Neural cell (in vitro differentiated cells): ENCODE data around the gene IRF9. TPM values are rescaled to one million over a fixed set of nuclear protein-coding genes. Genes with fewer than 3 reads are reported as not detected.

Source experiments
- H2AFZ ChIP-seq: fragments of 200-600, 300-800 bp; sonication (generic), shearing (Covaris generic); 2 replicates; pipeline ENCODE4 v1.6.0; 2014; ENCODE audit warnings: low read depth, mild to moderate bottlenecking, antibody characterized with exemption, low read length, moderate library complexity
- H3F3A ChIP-seq: fragments of 200-600 bp; shearing (Covaris generic); 2 replicates; pipeline ENCODE4 v1.6.1; 2016; ENCODE audit warnings: mild to moderate bottlenecking, moderate library complexity, mixed read lengths, antibody characterized with exemption, low read length; ENCODE audit not compliant: insufficient read depth, poor library complexity, severe bottlenecking
- H3K27ac ChIP-seq: fragments of 200-600, 300-800 bp; sonication (generic), shearing (Covaris generic); 2 replicates; pipeline ENCODE4 v1.5.1; 2014; ENCODE audit warnings: mild to moderate bottlenecking, low read length, moderate library complexity
- H3K27me3 ChIP-seq: fragments of 300-800, 200-600 bp; sonication (generic), shearing (Covaris generic); 2 replicates; pipeline ENCODE4 v1.6.0; 2014; ENCODE audit warnings: mild to moderate bottlenecking, low read depth, low read length, moderate library complexity; ENCODE audit not compliant: insufficient read depth
- H3K36me3 ChIP-seq: fragments of 300-800, 200-600 bp; sonication (generic), shearing (Covaris generic); 2 replicates; pipeline ENCODE4 v1.5.1; 2014; ENCODE audit warnings: mild to moderate bottlenecking, antibody characterized with exemption, low read length, moderate library complexity; ENCODE audit not compliant: insufficient read depth
- H3K4me2 ChIP-seq: fragments of 300-800, 200-600 bp; sonication (generic), shearing (Covaris generic); 2 replicates; pipeline ENCODE4 v1.6.0; 2014; ENCODE audit warnings: mild to moderate bottlenecking, low read length
- H3K4me3 ChIP-seq: fragments of 300-800, 200-600 bp; sonication (generic), shearing (Covaris generic); 2 replicates; pipeline ENCODE4 v1.5.1; 2014; ENCODE audit warnings: mild to moderate bottlenecking, low read length, moderate library complexity
- H3K79me2 ChIP-seq: fragments of 200-600 bp; shearing (Covaris generic); replicated peaks from 2 replicates; pipeline ENCODE4 v1.6.0; 2014; ENCODE audit warnings: mild to moderate bottlenecking, low read length, moderate library complexity; ENCODE audit not compliant: insufficient read depth
- H3K9ac ChIP-seq: fragments of 300-800, 200-600 bp; sonication (generic), shearing (Covaris generic); 2 replicates; pipeline ENCODE4 v1.6.1; 2016; ENCODE audit warnings: mild to moderate bottlenecking, low read length, mixed read lengths
- H3K9me2 ChIP-seq: fragments of 200-600 bp; shearing (Covaris generic); 2 replicates; pipeline ENCODE4 v1.6.1; 2016; ENCODE audit warnings: mild to moderate bottlenecking, low read length, mixed read lengths; ENCODE audit not compliant: insufficient read depth
- H3K9me3 ChIP-seq: fragments of 200-600, 300-800 bp; sonication (generic), shearing (Covaris generic); 2 replicates; pipeline ENCODE4 v1.6.1; 2016; ENCODE audit warnings: mild to moderate bottlenecking, mixed run types, low read length, moderate library complexity, mixed read lengths
- H4K20me1 ChIP-seq: fragments of 200-600 bp; shearing (Covaris generic); 2 replicates; pipeline ENCODE4 v1.6.1; 2016; ENCODE audit warnings: mild to moderate bottlenecking, mixed run types; ENCODE audit not compliant: insufficient read depth
- EP300 ChIP-seq: fragments of 450-650 bp; conservative IDR thresholded peaks from 2 replicates; pipeline ENCODE4 v1.6.1; 2014; ENCODE audit warnings: antibody characterized with exemption, mild to moderate bottlenecking, moderate library complexity; ENCODE audit not compliant: poor library complexity, severe bottlenecking
- EZH2 ChIP-seq: fragments of 200-600, 300-800 bp; shearing (Covaris generic), sonication (generic); IDR thresholded peaks from 2 replicates; pipeline ENCODE4 v1.6.1; 2014; ENCODE audit warnings: antibody characterized with exemption, low read length, borderline replicate concordance, mild to moderate bottlenecking; ENCODE audit not compliant: insufficient read depth, poor library complexity, severe bottlenecking
- MXI1 ChIP-seq: fragments of 450-650 bp; conservative IDR thresholded peaks from 2 replicates; pipeline ENCODE4 v1.6.1; 2014; ENCODE audit warnings: antibody characterized with exemption, mild to moderate bottlenecking; ENCODE audit not compliant: poor library complexity, severe bottlenecking
- POLR2AphosphoS5 ChIP-seq: IDR thresholded peaks from 2 replicates; pipeline ENCODE4 v1.6.1; 2012
- RAD21 ChIP-seq: fragments of 450-650 bp; conservative IDR thresholded peaks from 2 replicates; pipeline ENCODE4 v1.6.1; 2014; ENCODE audit warnings: antibody characterized with exemption, mild to moderate bottlenecking, moderate library complexity
- SMC3 ChIP-seq: fragments of 450-650 bp; conservative IDR thresholded peaks from 2 replicates; pipeline ENCODE4 v1.6.1; 2014; ENCODE audit warnings: antibody characterized with exemption, mild to moderate bottlenecking, moderate library complexity; ENCODE audit not compliant: poor library complexity
- TAF1 ChIP-seq: IDR thresholded peaks from 2 replicates; pipeline ENCODE4 v1.6.1; 2012; ENCODE audit warnings: low read depth
- polyA plus RNA-seq: library from polyadenylated mRNA; depleted of rRNA; stranded (reverse); fragments of >200 nt; gene quantifications from 2 replicates; pipeline ENCODE4 v1.2.3, GENCODE V29; 2014
- TF ChIP-seq, protein P1 (sequence below): fragments of 450-650 bp; IDR thresholded peaks from 2 replicates; pipeline ENCODE4 v1.5.1; 2014; ENCODE audit warnings: antibody characterized with exemption, mild to moderate bottlenecking, moderate library complexity; ENCODE audit not compliant: poor library complexity, severe bottlenecking
- TF ChIP-seq, protein P2 (sequence below): IDR thresholded peaks from 2 replicates; pipeline ENCODE4 v1.6.1; 2012; ENCODE audit warnings: borderline replicate concordance

The IRF9 gene
- polyA plus RNA-seq, 1 donor from 2014 or later = 19.6 TPM

DNA sequence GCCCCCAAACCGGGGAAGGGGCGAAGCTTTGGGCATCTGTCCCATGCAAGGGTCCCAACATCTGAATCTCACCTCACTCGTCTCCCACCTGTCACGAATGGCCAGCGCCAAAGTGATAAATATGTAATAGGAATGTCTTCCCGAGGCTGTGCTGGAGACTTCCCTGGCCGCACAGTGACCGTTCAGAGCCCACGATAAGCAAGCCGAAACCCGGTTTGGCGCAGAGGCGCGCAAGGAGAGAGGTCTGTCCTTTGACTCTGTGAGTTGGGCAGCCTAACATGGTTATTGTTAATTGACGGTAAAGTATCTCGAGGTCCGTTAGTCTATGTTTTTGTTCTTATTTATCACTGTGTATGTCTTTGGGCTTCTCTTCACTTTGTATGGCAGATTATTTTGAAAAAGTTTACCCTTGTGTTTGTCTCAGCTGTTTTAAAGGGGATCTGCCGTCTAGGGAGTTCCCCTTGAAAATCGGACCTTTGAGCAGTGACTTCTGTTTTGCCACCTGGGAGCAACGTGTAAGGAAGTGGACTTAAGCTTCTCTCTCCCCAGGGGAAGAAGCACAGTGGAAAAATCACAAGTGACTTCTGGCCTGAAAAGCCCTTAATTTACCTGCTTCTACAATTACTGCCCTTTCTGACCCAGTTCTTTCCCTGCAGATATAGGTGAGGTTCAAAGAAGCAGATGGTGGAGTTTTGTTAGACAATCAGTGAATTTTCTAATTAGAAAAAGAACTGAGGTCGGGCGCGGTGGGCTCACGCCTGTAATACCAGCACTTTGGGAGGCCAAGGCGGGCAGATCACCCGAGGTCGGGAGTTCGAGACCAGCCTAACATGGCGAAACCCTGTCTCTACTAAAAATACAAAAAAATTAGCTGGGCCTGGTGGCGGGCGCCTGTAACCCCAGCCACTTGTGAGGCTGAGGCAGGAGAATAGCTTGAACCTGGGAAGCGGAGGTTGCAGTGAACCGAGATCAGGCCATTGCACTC lies 35.3 kb downstream of the IRF9 start:
- H3K9me3 ChIP-seq = no peaks in the 10 kb centered on the region
- H3K79me2 ChIP-seq = peaks cover 3% of the 10 kb centered on the region
- no peaks in the 10 kb centered on the region for H3K9me2 ChIP-seq
- H3K9ac ChIP-seq = peak overlapping the region; percentile 93
- H3F3A ChIP-seq = no peaks in the 10 kb centered on the region
- H3K36me3 ChIP-seq = no peaks in the 10 kb centered on the region
- no peaks in the 10 kb centered on the region for H4K20me1 ChIP-seq
- TF ChIP-seq RAD21 (no peak), POLR2AphosphoS5 (no peak), MXI1 (no peak), TAF1 (no peak), SMC3 (no peak), EZH2 (no peak), EP300 (no peak)
- TF ChIP-seq, protein P1, sequence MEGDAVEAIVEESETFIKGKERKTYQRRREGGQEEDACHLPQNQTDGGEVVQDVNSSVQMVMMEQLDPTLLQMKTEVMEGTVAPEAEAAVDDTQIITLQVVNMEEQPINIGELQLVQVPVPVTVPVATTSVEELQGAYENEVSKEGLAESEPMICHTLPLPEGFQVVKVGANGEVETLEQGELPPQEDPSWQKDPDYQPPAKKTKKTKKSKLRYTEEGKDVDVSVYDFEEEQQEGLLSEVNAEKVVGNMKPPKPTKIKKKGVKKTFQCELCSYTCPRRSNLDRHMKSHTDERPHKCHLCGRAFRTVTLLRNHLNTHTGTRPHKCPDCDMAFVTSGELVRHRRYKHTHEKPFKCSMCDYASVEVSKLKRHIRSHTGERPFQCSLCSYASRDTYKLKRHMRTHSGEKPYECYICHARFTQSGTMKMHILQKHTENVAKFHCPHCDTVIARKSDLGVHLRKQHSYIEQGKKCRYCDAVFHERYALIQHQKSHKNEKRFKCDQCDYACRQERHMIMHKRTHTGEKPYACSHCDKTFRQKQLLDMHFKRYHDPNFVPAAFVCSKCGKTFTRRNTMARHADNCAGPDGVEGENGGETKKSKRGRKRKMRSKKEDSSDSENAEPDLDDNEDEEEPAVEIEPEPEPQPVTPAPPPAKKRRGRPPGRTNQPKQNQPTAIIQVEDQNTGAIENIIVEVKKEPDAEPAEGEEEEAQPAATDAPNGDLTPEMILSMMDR = no peak
- TF ChIP-seq, protein P2, sequence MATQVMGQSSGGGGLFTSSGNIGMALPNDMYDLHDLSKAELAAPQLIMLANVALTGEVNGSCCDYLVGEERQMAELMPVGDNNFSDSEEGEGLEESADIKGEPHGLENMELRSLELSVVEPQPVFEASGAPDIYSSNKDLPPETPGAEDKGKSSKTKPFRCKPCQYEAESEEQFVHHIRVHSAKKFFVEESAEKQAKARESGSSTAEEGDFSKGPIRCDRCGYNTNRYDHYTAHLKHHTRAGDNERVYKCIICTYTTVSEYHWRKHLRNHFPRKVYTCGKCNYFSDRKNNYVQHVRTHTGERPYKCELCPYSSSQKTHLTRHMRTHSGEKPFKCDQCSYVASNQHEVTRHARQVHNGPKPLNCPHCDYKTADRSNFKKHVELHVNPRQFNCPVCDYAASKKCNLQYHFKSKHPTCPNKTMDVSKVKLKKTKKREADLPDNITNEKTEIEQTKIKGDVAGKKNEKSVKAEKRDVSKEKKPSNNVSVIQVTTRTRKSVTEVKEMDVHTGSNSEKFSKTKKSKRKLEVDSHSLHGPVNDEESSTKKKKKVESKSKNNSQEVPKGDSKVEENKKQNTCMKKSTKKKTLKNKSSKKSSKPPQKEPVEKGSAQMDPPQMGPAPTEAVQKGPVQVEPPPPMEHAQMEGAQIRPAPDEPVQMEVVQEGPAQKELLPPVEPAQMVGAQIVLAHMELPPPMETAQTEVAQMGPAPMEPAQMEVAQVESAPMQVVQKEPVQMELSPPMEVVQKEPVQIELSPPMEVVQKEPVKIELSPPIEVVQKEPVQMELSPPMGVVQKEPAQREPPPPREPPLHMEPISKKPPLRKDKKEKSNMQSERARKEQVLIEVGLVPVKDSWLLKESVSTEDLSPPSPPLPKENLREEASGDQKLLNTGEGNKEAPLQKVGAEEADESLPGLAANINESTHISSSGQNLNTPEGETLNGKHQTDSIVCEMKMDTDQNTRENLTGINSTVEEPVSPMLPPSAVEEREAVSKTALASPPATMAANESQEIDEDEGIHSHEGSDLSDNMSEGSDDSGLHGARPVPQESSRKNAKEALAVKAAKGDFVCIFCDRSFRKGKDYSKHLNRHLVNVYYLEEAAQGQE = no peak
- H3K27me3 ChIP-seq = no peaks in the 10 kb centered on the region
- H3K4me3 ChIP-seq = peak overlapping the region; percentile 92
- H3K4me2 ChIP-seq = peak overlapping the region; percentile 74
- peak overlapping the region; percentile 73 for H2AFZ ChIP-seq
- peak overlapping the region; percentile 92 for H3K27ac ChIP-seq

DNA sequence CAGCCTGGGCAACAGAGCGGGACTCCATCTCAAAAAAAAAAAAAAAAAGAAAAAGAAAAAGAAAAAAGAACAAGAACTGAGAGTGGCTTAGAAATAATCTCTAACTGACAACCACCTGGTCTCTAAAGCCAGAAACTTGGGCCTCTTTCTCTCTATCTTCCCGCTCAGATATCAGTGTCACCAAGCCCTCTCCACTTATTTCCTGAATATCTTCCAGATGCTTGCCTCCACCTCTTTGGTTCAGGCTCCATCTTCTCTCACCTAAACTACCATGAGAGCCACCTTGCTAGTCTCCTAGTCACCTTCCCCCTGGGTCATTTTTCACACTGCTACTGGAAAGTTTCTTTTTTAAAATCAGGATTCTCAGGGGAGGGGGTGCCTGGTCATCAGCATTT lies 36.0 kb downstream of the IRF9 start:
- peak overlapping the region; percentile 92 for H3K4me3 ChIP-seq
- H3K27ac ChIP-seq = no peak overlapping the region
- no peaks in the 10 kb centered on the region for H3K27me3 ChIP-seq
- no peak overlapping the region for H3K9ac ChIP-seq
- no peaks in the 10 kb centered on the region for H3K36me3 ChIP-seq
- H3K9me2 ChIP-seq = no peaks in the 10 kb centered on the region
- H3K79me2 ChIP-seq = peaks cover under 1% of the 10 kb centered on the region
- no peak overlapping the region for H3K4me2 ChIP-seq
- H3F3A ChIP-seq = no peaks in the 10 kb centered on the region
- H2AFZ ChIP-seq = no peak overlapping the region
- no peaks in the 10 kb centered on the region for H3K9me3 ChIP-seq
- TF ChIP-seq MXI1 = no peak
- no peak for TF ChIP-seq TAF1
- TF ChIP-seq POLR2AphosphoS5 = no peak
- no peak for TF ChIP-seq RAD21
- TF ChIP-seq, protein P1 = no peak
- no peak for TF ChIP-seq EZH2
- no peaks in the 10 kb centered on the region for H4K20me1 ChIP-seq
